Coronary artery (tissue), 2 donors: ENCODE data around the gene CLPTM1L.

Experiments used
- DNase-seq: peaks from one replicate; pipeline ENCODE4 v3.0.0-alpha.2; 2017; ENCODE audit warnings: low spot score
- H3K27ac ChIP-seq, 2 donors: fragments of 200-600 bp; sonication (generic); one replicate each; pipeline ENCODE4 v1.5.1; 2016 to 2019
- H3K4me3 ChIP-seq: fragments of 200-600 bp; sonication (generic); 2 replicates; pipeline ENCODE4 v1.5.1; 2016; ENCODE audit warnings: mild to moderate bottlenecking, moderate library complexity
- TF ChIP-seq, protein P1 (sequence below): fragments of 200-600 bp; sonication (generic); IDR thresholded peaks from one replicate; pipeline ENCODE4 v1.5.1; 2019; ENCODE audit warnings: antibody characterized with exemption

The CLPTM1L gene

DNA sequence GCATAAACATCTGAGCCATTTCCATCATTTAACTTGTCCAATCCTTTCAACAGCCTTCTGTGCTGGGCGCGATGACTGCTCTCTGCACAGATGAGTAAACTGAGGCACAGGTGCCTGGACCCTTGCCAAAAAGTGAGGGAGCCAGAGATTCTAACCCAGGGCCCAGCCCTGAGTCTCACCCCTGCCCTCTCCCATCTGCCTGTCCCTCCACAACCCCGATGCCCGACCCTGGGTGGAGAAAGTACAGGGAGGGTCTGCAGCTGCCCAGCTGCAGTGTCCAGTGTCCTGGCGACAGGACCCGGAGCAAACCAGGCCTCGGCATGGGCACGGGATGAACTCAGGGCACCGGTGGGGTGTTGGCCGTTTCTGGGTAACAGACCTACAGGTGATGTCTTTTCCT lies 39.6 kb upstream of the CLPTM1L start:
- Histone ChIP-seq H3K27ac (no peak overlapping the region), H3K4me3 (no peak overlapping the region)
- no peak for DNase-seq
- TF ChIP-seq, protein P1, sequence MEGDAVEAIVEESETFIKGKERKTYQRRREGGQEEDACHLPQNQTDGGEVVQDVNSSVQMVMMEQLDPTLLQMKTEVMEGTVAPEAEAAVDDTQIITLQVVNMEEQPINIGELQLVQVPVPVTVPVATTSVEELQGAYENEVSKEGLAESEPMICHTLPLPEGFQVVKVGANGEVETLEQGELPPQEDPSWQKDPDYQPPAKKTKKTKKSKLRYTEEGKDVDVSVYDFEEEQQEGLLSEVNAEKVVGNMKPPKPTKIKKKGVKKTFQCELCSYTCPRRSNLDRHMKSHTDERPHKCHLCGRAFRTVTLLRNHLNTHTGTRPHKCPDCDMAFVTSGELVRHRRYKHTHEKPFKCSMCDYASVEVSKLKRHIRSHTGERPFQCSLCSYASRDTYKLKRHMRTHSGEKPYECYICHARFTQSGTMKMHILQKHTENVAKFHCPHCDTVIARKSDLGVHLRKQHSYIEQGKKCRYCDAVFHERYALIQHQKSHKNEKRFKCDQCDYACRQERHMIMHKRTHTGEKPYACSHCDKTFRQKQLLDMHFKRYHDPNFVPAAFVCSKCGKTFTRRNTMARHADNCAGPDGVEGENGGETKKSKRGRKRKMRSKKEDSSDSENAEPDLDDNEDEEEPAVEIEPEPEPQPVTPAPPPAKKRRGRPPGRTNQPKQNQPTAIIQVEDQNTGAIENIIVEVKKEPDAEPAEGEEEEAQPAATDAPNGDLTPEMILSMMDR, result no peak

DNA sequence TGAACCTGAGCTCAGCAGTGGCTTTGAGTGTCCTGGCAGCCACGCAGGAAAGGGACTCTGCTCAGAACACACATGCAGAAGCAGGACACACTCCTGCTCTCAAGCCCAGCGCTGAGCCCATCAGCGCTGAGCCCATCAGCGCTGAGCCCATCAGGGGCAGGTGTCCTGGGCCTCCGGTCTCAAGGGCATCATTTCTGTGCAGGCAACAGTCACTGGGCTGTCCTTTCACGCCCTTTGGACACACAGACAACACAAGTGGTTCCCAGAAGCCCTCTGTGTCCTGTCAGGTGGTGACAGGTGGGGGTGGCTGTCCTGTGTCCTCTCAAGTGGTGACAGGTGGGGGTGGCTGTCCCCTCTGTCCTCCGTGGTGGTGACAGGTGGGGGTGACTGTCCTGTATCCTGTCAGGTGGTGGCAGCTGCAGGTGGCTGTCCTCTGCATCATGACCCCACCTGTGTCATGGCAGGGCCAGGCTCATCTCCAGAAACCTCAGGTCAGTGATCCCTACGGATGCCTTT lies 39.0 kb upstream of the CLPTM1L start:
- TF ChIP-seq, protein P1, result no peak
- DNase-seq, result no peak
- H3K4me3 ChIP-seq, result no peak overlapping the region
- no peak overlapping the region for H3K27ac ChIP-seq

DNA sequence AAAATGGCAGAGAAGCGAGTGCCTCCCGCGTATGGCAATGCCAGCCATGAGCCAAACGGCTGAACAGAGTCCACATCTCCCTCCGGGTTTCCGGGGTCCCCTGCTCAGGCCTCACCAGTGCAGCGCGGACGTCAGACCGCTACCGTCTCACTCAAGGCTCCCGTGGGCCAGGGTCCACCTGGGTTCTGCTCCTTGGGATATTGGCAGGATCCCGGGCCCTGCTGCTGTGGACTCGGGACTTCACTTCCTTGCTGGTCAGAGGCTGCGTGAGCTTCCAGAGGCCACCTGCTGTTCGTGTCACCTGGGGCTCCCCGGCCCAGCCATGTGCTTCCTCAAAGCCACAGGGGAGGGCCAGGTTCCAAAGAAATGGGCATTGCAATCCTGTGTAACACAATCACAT lies 38.4 kb upstream of the CLPTM1L start:
- no peak overlapping the region for H3K4me3 ChIP-seq
- TF ChIP-seq, protein P1, result no peak
- H3K27ac ChIP-seq, result no peak overlapping the region
- DNase-seq, result no peak

- Histone ChIP-seq H3K27ac (no peak overlapping the region), H3K4me3 (no peak overlapping the region)
- DNase-seq, result no peak
- TF ChIP-seq, protein P1, result no peak
Observed at GRCh38 chr5:1382248-1382700, 37.4 kb upstream of the CLPTM1L start.

- DNase-seq, result no peak
- TF ChIP-seq, protein P1, result no peak
- Histone ChIP-seq H3K27ac (no peak overlapping the region), H3K4me3 (no peak overlapping the region)
Observed at GRCh38 chr5:1381370-1382247, 36.7 kb upstream of the CLPTM1L start.

DNA sequence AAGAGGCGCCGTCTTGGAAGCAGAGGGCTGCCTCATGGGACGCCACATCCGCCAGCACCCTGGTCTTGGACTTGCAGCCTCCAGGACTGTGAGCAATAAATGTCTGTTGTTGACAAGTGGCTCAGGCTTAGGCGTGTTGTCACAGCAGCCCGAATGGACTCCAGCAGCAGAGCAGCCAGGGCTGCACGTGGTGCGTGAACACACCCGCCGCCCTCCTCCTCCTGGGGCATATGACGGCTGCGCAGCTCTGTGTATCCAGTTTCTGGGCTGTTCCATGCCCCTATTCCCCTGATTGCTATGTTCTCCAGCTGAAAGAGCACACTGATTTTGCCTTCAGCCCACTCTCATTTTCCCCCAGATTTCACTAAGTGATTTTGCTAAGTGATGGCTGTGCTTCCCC lies 36.0 kb upstream of the CLPTM1L start:
- Histone ChIP-seq H3K4me3 (peak overlapping the region; percentile 57), H3K27ac (no peak overlapping the region)
- TF ChIP-seq, protein P1, result no peak
- DNase-seq, result no peak
